A549 (cell line): Measurements from ENCODE around the gene ACOD1. TPM values are rescaled to one million over a fixed set of nuclear protein-coding genes. Genes with fewer than 3 reads are reported as not detected.

Experiments used
- ATAC-seq, 2 experiments: fragments of 200-7000 bp in 1 of 2; fragments of >200 bp in 1 of 2; cut with Nextera tagmentation in 1 of 2; cut with Tn5 transposase in 1 of 2; 3 replicates each; pipeline versions ENCODE4 v1.8.0 to v1.9.1; 2018 to 2020; ENCODE audit warnings: mild to moderate bottlenecking in 1 of 2, moderate library complexity in 1 of 2
- CTCF ChIA-PET: fragments of 300-600 bp; sonication (Branson Sonifier 250); formaldehyde crosslinking; extraction: SDS; loops from one replicate; lab custom pipeline; 2021; ENCODE audit warnings: antibody characterized with exemption, inconsistent platforms; lab: Yijun Ruan, JAX
- POLR2A ChIA-PET: fragments of 350-600 bp; formaldehyde crosslinking; extraction: SDS; loops from one replicate; lab custom pipeline; 2021; ENCODE audit warnings: antibody characterized with exemption, inconsistent platforms; lab: Yijun Ruan, JAX
- DNase-seq, 2 experiments: peaks; one replicate each; pipeline versions ENCODE4 v3.0.0 to v3.0.0-alpha.2; 2011 to 2016; ENCODE audit warnings: low read depth in 1 of 2, low spot score in 1 of 2
- FAIRE-seq: peaks from 2 replicates; lab custom pipeline; 2011; peaks lifted over from hg19 to GRCh38; lab: Jason Lieb, UNC
- H3K27ac ChIP-seq, 2 experiments: fragments of >200 bp; sonication (Bioruptor Twin); formaldehyde crosslinking; 3 replicates each; pipeline ENCODE4 v1.5.1; 2016 to 2017
- H3K4me1 ChIP-seq: fragments of >200 bp; sonication (Bioruptor Twin); formaldehyde crosslinking; 3 replicates; pipeline ENCODE4 v1.6.1; 2016
- H3K4me2 ChIP-seq: fragments of >200 bp; sonication (Bioruptor Twin); formaldehyde crosslinking; 3 replicates; pipeline ENCODE4 v1.6.1; 2016
- H3K4me3 ChIP-seq: fragments of >200 bp; sonication (Bioruptor Twin); formaldehyde crosslinking; 3 replicates; pipeline ENCODE4 v1.5.1; 2016
- H3K9me3 ChIP-seq: fragments of >200 bp; sonication (Bioruptor Twin); formaldehyde crosslinking; 3 replicates; pipeline ENCODE4 v1.6.1; 2016
- BHLHE40 ChIP-seq: IDR thresholded peaks from 2 replicates; pipeline ENCODE4 v1.6.1; 2012; ENCODE audit warnings: low read depth, low read length, inconsistent platforms
- CTCF ChIP-seq: fragments of >200 bp; sonication (Bioruptor Twin); formaldehyde crosslinking; IDR thresholded peaks from 3 replicates; pipeline ENCODE4 v1.5.1; 2016
- E2F6 ChIP-seq: IDR thresholded peaks from 2 replicates; pipeline ENCODE4 v1.6.1; 2012; ENCODE audit warnings: low read depth, borderline replicate concordance
- EHF ChIP-seq: fragments of 250-450 bp; sonication (Bioruptor Pico); IDR thresholded peaks from 2 replicates; pipeline ENCODE4 v1.5.0; 2020; ENCODE audit warnings: mild to moderate bottlenecking
- ELK1 ChIP-seq: fragments of 150-350 bp; IDR thresholded peaks from 2 replicates; pipeline ENCODE4 v1.6.1; 2014; ENCODE audit warnings: low read depth, mild to moderate bottlenecking, low read length
- EP300 ChIP-seq, 2 experiments: fragments of >200 bp; sonication (Bioruptor Twin); formaldehyde crosslinking; IDR thresholded peaks; 2 replicates in 1 of 2; 3 replicates in 1 of 2; pipeline ENCODE4 v1.6.1; 2016 to 2017
- FOSB ChIP-seq: fragments of 250-450 bp; sonication (Bioruptor Pico); IDR thresholded peaks from 2 replicates; pipeline ENCODE4 v1.5.0; 2020; ENCODE audit warnings: mild to moderate bottlenecking, moderate library complexity
- HDAC2 ChIP-seq: fragments of 200-600 bp; sonication (generic); IDR thresholded peaks from 2 replicates; pipeline ENCODE4 v1.6.1; 2016
- HOXB5 ChIP-seq: fragments of 250-450 bp; sonication (Bioruptor Pico); IDR thresholded peaks from 2 replicates; pipeline ENCODE4 v1.5.0; 2020; ENCODE audit warnings: mild to moderate bottlenecking, moderate library complexity
- JUN ChIP-seq, 2 experiments: fragments of >200 bp; sonication (Bioruptor Twin); formaldehyde crosslinking; IDR thresholded peaks; 2 replicates in 1 of 2; 3 replicates in 1 of 2; pipeline ENCODE4 v1.6.1; 2016 to 2017
- KDM5A ChIP-seq: fragments of 200-600 bp; sonication (generic); IDR thresholded peaks from 2 replicates; pipeline ENCODE4 v1.6.1; 2016; ENCODE audit warnings: antibody characterized with exemption, mild to moderate bottlenecking
- MAFK ChIP-seq: fragments of 450-650 bp; IDR thresholded peaks from 2 replicates; pipeline ENCODE4 v1.6.1; 2014; ENCODE audit not compliant: partially characterized antibody
- MYC ChIP-seq: IDR thresholded peaks from 2 replicates; pipeline ENCODE4 v1.6.1; 2012; ENCODE audit warnings: mild to moderate bottlenecking, inconsistent platforms, low read length, improper control_type of control experiment, borderline replicate concordance
- NPAS2 ChIP-seq: fragments of 250-450 bp; sonication (Bioruptor Pico); IDR thresholded peaks from 2 replicates; pipeline ENCODE4 v1.8.0; 2022; ENCODE audit warnings: mild to moderate bottlenecking, moderate library complexity, borderline replicate concordance
- PHF8 ChIP-seq: fragments of 200-600 bp; sonication (generic); IDR thresholded peaks from 2 replicates; pipeline ENCODE4 v1.6.1; 2016; ENCODE audit warnings: low read depth, mild to moderate bottlenecking, antibody characterized with exemption, moderate library complexity, borderline replicate concordance
- RAD21 ChIP-seq, 2 experiments: fragments of >200 bp in 1 of 2; sonication (Bioruptor Twin) in 1 of 2; formaldehyde crosslinking in 1 of 2; IDR thresholded peaks in 1 of 2; conservative IDR thresholded peaks in 1 of 2; 2 replicates in 1 of 2; 3 replicates in 1 of 2; pipeline ENCODE4 v1.6.1; 2012 to 2018; ENCODE audit warnings: inconsistent platforms in 1 of 2
- RARB ChIP-seq: fragments of 250-450 bp; sonication (Bioruptor Pico); IDR thresholded peaks from 2 replicates; pipeline ENCODE4 v1.8.0; 2021; ENCODE audit warnings: mild to moderate bottlenecking, moderate library complexity
- RCOR1 ChIP-seq: fragments of 150-350 bp; IDR thresholded peaks from 2 replicates; pipeline ENCODE4 v1.6.1; 2014; ENCODE audit warnings: antibody characterized with exemption, low read length, low read depth
- SMC3 ChIP-seq: fragments of >200 bp; sonication (Bioruptor Twin); formaldehyde crosslinking; IDR thresholded peaks from 3 replicates; pipeline ENCODE4 v1.6.1; 2018; ENCODE audit warnings: inconsistent platforms
- TP53 ChIP-seq: fragments of 250-450 bp; sonication (Bioruptor Pico); IDR thresholded peaks from 2 replicates; pipeline ENCODE4 v1.5.0; 2021; ENCODE audit warnings: mild to moderate bottlenecking, moderate library complexity
- USF2 ChIP-seq: fragments of 450-650 bp; IDR thresholded peaks from 2 replicates; pipeline ENCODE4 v1.6.1; 2014; ENCODE audit warnings: antibody characterized with exemption
- ZNF302 ChIP-seq: fragments of 250-450 bp; sonication (Bioruptor Pico); IDR thresholded peaks from 2 replicates; pipeline ENCODE4 v1.9.0; 2021; ENCODE audit warnings: inconsistent platforms, mild to moderate bottlenecking, moderate library complexity
- WGBS: methylation state at CpG from one replicate; pipeline ENCODE4 v1.1.6; 2017; ENCODE audit errors: missing lambda C conversion rate; 5-methylcytosine and 5-hydroxymethylcytosine counted together
- polyA plus RNA-seq, 4 experiments: library from polyadenylated mRNA; depleted of rRNA in 3 of 4; stranded (reverse); fragments of >200 nt; fragmentation: RNase III in 1 of 4; extraction: RNeasy Plus Mini Kit Qiagen cat#74134 plus additional on column Dnase treatment in 1 of 4; gene quantifications; 2 replicates in 3 of 4; 3 replicates in 1 of 4; pipeline ENCODE4 v1.2.3, GENCODE V29; 2011 to 2017

ACOD1 gene
- polyA plus RNA-seq, 2 of the 4 experiments (the other 2 are of a cell fraction): not detected

GRCh38 chr13:76992548-76993001 lies 44.3 kb downstream of the ACOD1 start:
- FAIRE-seq: no peak
- peaks cover 8% of the 10 kb centered on the region; the same call in 1 of the 3 replicates for H3K4me1 ChIP-seq
- H3K4me2 ChIP-seq: peak overlapping the region; percentile 86
- DNase-seq: peak; percentile 10 to 17
- ChIA-PET CTCF (interaction anchor here (2.2 kb wide), 1 partner anchor 10 kb away, joined by 5 read pairs; no protein-coding TSS in a partner anchor), POLR2A (interaction anchor here (1.1 to 2.9 kb wide), 2 partner anchors 13 to 34 kb away, joined by 4 to 10 read pairs; partner anchors contain the start of gene FBXL3)
- H3K9me3 ChIP-seq: no peaks in the 10 kb centered on the region
- peak overlapping the region; percentile 90 to 96 for H3K27ac ChIP-seq
- TF ChIP-seq JUN (IDR thresholded peaks at IDR 0.05) (no peak), NPAS2 (CRISPR knock-in tag) (no peak), RCOR1 (no peak), EP300 (IDR thresholded peaks at IDR 0.05) (no peak), SMC3 (no peak), USF2 (no peak), ZNF302 (CRISPR knock-in tag) (no peak), KDM5A (no peak), ELK1 (no peak), E2F6 (no peak), RARB (CRISPR knock-in tag) (no peak), FOSB (no peak), HOXB5 (CRISPR knock-in tag) (no peak), HDAC2 (no peak), RAD21 (conservative IDR thresholded peaks at IDR 0.05 in 1 of 2, IDR thresholded peaks at IDR 0.05 in 1 of 2) (no peak)
- 4% methylated on average over 20 of the region's 20 CpGs for WGBS
- peak; percentile 27 to 30; a peak in 4 of 6 replicates for ATAC-seq
- peak overlapping the region; percentile 83 for H3K4me3 ChIP-seq

GRCh38 chr13:76993021-76993420 lies 44.7 kb downstream of the ACOD1 start:
- Histone ChIP-seq H3K27ac (peak overlapping the region in 1 of 2 experiments; percentile 96; a peak in 4 of 6 replicates), H3K4me2 (peak overlapping the region; percentile 86), H3K4me1 (peaks cover 8% of the 10 kb centered on the region; the same call in 1 of the 3 replicates), H3K4me3 (peak overlapping the region; percentile 83), H3K9me3 (no peaks in the 10 kb centered on the region)
- 74% methylated on average over 3 of the region's 3 CpGs for WGBS
- FAIRE-seq (no peak), ATAC-seq (no peak), DNase-seq (no peak)
- ChIA-PET CTCF (interaction anchor here (2.2 kb wide), 1 partner anchor 9 kb away, joined by 5 read pairs; no protein-coding TSS in a partner anchor), POLR2A (interaction anchor here (0.7 to 2.9 kb wide), 2 partner anchors 9 to 33 kb away, joined by 3 to 10 read pairs; partner anchors contain the start of gene FBXL3)
- TF ChIP-seq RARB (CRISPR knock-in tag): no peak
- TF ChIP-seq CTCF: no peak
- no peak for TF ChIP-seq JUN (IDR thresholded peaks at IDR 0.05)
- TF ChIP-seq EHF (CRISPR knock-in tag): no peak
- no peak for TF ChIP-seq MYC
- no peak for TF ChIP-seq MAFK
- TF ChIP-seq TP53 (CRISPR knock-in tag): no peak
- no peak for TF ChIP-seq ELK1
- TF ChIP-seq HOXB5 (CRISPR knock-in tag): no peak
- TF ChIP-seq PHF8: no peak
- TF ChIP-seq BHLHE40: no peak
